GM21526 (cell line): Measurements from ENCODE around the gene DENND4C.
"Not testable (repeated sequence)": the region's sequence is repeated elsewhere in the genome, so short reads cannot be mapped to it uniquely, and the experiment has no call there.

Experiments
- ATAC-seq: cut with Tn5 transposase; IDR thresholded peaks from one replicate; pipeline ENCODE4 v1.9.1; 2021; ENCODE audit warnings: moderate library complexity; ENCODE audit not compliant: unreplicated experiment, low FRiP score

Gene DENND4C

GRCh38 chr9:19265602-19266001, 35.1 kb downstream of the DENND4C start:
- not testable (repeated sequence) for ATAC-seq

- not testable (repeated sequence) for ATAC-seq
Observed at GRCh38 chr9:19266778-19267384, 36.4 kb downstream of the DENND4C start.

- no peak for ATAC-seq
Observed at GRCh38 chr9:19269582-19269981, 39.1 kb downstream of the DENND4C start.

GRCh38 chr9:19270421-19270949, 40.0 kb downstream of the DENND4C start:
- no peak for ATAC-seq

GRCh38 chr9:19271081-19271480, 40.6 kb downstream of the DENND4C start:
- no peak for ATAC-seq

- no peak for ATAC-seq
Observed at GRCh38 chr9:19281801-19282200, 51.3 kb downstream of the DENND4C start.

GRCh38 chr9:19283072-19283710, 52.7 kb downstream of the DENND4C start:
- no peak for ATAC-seq

- ATAC-seq = no peak
Observed at GRCh38 chr9:19284729-19285128, 54.2 kb downstream of the DENND4C start.

GRCh38 chr9:19286634-19287188, 56.2 kb downstream of the DENND4C start:
- no peak for ATAC-seq

GRCh38 chr9:19288081-19288480, 57.6 kb downstream of the DENND4C start:
- no peak for ATAC-seq

- ATAC-seq = no peak
Observed at GRCh38 chr9:19290103-19290502, 59.6 kb downstream of the DENND4C start.

GRCh38 chr9:19294219-19294618, 63.7 kb downstream of the DENND4C start:
- no peak for ATAC-seq

GRCh38 chr9:19298436-19299000, 68.0 kb downstream of the DENND4C start:
- ATAC-seq = no peak

GRCh38 chr9:19303216-19303615, 72.7 kb downstream of the DENND4C start:
- ATAC-seq = no peak

- no peak for ATAC-seq
Observed at GRCh38 chr9:19306568-19306967, 76.1 kb downstream of the DENND4C start.

GRCh38 chr9:19310246-19310645, 79.8 kb downstream of the DENND4C start:
- no peak for ATAC-seq

GRCh38 chr9:19313573-19313972, 83.1 kb downstream of the DENND4C start:
- ATAC-seq = no peak

- ATAC-seq = no peak
Observed at GRCh38 chr9:19320495-19320894, 90.0 kb downstream of the DENND4C start.

GRCh38 chr9:19331877-19332276, 101.4 kb downstream of the DENND4C start:
- no peak for ATAC-seq

GRCh38 chr9:19336166-19336565, 105.7 kb downstream of the DENND4C start:
- ATAC-seq = no peak

GRCh38 chr9:19342947-19343346, 112.5 kb downstream of the DENND4C start:
- no peak for ATAC-seq

GRCh38 chr9:19358701-19359100, 128.2 kb downstream of the DENND4C start:
- no peak for ATAC-seq
